GM18519 (cell line): ENCODE data around the gene CGNL1.

Source experiments
- ATAC-seq: cut with Tn5 transposase; IDR thresholded peaks from one replicate; pipeline ENCODE4 v1.9.1; 2021; ENCODE audit warnings: mild to moderate bottlenecking, moderate library complexity; ENCODE audit not compliant: unreplicated experiment, low FRiP score

CGNL1 gene

GRCh38 chr15:57516327-57517029 lies 140.2 kb downstream of the CGNL1 start:
- ATAC-seq, result no peak

DNA sequence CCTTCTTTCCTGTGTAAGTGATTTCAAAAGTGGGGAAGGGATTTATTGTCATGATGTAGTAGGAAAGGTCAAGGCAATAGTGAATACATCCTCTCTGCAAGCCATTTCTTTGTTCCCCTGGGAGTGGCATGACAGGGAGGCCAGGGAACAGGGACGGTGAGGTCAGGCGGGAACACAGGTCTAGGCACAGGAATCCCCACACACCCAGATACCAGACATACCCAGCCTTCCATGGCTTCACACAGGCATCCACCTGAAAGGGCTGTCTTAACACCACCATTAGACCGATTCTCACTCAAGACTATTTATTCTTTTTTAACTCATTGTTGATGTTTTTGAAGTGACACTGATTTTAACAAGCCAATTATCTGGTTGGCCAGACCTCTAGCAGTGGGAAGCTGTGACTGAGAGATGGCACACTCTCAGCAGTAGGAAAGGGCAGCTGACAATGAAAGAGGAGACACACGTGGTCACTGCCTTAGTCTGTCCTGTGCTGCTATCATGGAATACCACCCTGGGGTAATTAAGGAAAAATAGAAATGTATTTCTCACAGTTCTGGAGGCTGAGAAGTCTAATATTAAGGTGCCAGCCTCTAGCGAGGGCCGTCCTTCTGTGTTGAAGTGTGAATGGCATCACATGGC lies 140.8 kb downstream of the CGNL1 start:
- no peak for ATAC-seq

DNA sequence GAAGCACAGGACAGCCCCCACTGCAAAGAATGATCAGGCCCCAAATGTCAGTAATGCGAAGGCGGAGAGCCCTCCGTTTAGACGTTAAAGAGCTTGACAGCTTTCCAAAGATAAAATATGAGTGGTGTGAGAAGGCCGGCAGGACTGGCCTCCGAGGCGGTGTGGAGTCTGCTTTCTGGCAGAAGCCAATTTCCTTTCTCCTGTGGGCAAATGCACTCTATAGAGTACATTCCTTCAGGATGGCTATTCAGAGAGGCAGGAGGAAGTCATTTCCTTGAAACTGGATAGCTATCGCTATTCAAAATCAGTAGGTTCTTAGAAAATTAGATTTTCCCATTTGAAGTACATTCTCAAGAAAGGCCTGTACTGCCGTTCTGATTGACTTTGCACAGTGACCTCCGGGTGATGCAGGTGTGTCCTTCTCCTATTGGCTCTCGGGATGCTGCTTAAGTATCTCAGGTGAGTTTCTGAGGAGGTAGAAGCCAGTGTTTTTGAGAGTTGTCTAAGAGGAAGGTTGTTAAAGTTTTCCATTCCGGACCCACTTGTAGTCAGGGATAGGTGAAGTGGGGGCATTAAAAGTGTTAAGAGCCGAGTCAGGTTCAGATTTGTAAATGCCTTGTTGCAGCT lies 142.6 kb downstream of the CGNL1 start:
- no peak for ATAC-seq

DNA sequence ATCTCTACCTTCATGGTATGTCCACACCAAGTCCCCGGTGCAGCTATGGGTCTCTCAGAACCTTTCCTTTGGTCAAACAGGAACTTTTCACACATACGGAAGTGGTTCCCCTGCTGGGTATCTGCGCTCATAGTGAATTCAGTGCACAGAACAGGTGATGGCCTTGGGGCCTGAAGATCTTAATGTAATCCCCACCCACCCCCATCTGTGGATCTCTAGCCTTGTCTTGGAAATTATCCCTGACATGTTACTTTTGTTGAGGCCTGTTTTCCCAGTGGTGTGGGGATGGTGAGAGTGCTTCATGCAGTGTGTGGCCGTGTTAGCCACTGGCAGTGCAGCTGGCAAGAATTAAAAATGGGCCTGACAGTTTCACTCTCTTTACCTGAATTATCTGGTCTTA lies 143.5 kb downstream of the CGNL1 start:
- ATAC-seq, result no peak

DNA sequence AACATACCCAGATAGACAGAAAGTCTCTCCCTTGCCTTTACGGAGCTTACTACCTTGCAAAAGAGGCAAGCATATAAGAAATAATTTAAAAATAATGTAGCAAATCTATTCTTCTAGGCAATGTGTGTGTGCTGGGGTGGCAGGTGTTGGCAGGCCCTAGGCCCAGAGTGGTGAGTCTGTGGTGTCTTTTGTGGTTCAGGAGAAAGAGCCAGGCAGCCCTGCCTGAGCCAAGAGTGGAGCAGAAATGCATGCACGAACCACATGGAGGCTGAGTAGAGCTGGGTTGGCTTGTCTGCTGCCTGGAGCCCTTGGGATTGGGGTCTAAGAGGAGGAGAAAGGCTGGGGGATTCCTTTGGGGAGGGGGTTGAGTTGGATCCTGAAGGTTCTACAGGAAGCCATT lies 145.2 kb downstream of the CGNL1 start:
- no peak for ATAC-seq

- ATAC-seq, result no peak
Measured at GRCh38 chr15:57522148-57522547, 145.8 kb downstream of the CGNL1 start.

DNA sequence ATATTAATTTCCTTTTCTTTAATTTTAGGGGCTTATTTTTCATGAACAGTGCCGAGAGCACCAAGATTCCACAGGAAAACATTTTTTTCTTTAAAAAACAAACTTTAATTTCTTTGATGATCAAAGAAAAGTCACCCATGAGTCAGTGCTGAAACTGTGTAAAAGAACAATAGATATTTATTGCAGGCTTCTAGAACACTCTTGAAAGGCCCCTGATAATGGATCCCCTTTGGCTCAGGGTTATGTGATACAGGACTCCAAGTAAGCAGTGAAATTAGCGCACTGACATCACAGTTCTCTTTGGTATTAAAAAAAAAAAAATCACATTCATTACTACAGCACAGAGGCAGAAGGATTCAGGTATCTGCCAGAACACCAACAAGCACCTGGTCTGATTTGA lies 149.3 kb downstream of the CGNL1 start:
- no peak for ATAC-seq

GRCh38 chr15:57526076-57526475 lies 149.8 kb downstream of the CGNL1 start:
- no peak for ATAC-seq

DNA sequence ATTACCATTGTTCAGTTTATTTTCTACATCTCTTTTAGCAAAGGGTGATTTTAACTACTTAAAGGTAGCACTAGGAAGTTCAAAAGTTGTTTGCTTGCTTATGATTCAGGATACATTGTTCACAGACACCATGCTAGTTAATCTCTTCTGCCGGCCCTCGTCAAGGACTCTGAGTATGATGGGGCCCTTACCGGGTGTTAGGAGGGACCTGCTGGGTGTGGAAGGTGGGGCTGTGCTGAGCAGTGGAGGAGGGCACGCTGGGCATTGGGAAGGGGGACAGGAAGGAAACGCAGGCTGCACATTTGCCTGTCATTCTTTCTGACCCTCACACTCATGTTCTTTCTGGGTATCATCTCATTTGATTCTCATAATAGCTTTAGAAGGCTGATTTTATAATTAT lies 150.3 kb downstream of the CGNL1 start:
- no peak for ATAC-seq

DNA sequence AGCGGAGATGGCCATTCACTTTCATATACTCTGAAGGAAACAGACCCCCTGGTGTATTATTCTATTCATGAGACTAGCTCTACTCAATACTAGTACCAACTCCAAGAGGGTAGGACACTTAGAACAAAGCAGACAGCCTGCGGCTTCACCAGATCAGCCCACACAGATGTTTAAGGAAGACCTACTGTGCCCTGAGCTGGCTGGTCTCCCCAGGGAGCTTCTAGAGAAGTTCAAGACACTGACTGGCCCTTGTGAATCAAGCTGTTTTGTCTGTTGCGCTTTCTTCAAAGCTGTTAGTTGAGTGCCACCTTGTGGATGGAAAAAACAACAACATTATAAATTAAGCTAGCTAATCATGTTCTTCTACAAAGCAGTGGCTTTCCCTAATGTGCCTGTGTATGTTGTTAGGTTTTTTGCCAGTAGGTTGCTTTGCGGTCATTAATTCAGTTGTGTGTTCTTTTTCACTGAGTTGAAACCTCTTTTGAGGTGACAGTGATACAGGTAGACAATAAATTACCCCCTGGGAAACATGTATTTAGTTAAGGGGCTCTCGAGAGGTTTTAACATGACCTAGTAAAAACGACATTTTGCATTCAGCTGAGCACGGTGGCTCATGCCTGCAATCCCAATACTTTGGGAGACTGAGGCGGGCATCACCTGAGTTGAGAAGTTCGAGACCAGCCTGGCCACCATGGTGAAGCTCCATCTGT lies 151.2 kb downstream of the CGNL1 start:
- no peak for ATAC-seq

- ATAC-seq, result no peak
Measured at GRCh38 chr15:57528940-57529565, 152.7 kb downstream of the CGNL1 start.

DNA sequence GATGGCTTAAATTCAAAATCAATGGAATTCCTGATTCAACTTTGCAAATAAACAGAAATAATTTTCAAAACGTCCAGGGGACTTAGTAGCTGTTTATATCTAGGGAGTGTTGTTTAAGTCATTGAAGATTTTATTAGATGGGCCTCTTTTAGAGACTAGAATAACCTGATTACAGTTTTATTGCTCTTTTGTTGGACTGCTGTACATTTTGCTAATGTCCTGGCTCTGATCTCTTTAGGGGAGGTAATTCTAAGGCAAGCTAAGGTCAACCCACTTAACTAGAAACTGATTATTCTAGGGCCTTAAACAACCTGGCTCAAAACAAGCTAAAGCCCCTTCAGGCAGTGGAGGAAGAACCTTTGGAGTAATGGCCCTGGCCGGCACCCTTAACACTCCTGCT lies 153.4 kb downstream of the CGNL1 start:
- ATAC-seq, result no peak

GRCh38 chr15:57532731-57533447 lies 156.6 kb downstream of the CGNL1 start:
- ATAC-seq, result no peak

DNA sequence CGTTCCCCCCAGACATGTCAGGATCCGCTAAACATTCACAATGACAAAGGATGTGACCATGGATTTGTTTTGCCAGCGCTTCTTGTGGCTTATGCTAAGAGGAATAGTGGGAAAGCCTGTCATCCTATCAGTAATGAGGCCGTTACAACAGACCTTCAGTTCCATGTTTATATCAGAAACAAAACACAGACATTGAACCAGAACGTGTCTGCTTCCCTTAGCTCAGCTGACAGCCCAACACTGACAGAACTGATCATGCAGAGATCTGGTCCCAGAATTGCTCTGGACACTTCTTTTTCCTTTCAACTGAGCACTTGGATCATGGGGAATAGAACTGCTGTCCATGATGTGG lies 157.1 kb downstream of the CGNL1 start:
- no peak for ATAC-seq

DNA sequence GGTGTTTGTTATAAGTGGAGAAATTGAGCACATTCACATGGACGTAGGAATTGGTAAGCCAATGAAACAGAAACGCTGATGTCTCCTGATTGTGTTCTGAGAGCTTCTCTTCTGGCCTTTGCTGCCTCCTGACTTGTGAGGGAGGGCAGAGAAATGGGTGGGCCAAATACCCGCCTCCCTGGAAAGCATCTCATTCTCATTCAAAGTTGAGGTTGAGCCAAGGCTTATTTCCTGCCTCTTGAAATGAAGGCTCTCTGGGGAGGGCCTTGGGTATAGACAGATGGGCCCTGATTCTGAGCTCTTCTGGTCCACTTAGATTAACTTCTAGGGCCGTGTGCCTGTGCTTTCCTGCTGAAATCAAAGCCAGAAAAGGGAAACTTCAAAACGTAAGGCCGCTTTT lies 158.0 kb downstream of the CGNL1 start:
- no peak for ATAC-seq

- ATAC-seq, result no peak
Measured at GRCh38 chr15:57537072-57537471, 160.8 kb downstream of the CGNL1 start.

GRCh38 chr15:57537488-57538264 lies 161.4 kb downstream of the CGNL1 start:
- ATAC-seq, result no peak

DNA sequence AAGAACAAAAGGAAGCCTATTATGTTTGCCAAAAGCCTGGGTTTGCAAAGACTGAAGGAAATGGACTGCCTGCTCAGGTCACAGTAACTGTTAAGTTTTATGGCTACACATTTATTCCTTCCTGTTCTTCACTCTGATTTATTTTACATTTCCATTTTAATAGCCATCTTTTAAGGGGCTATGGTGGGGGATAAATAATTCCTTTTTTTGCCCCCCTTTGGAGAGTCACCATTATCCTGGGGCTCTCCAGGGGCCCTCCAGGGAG lies 161.9 kb downstream of the CGNL1 start:
- no peak for ATAC-seq

DNA sequence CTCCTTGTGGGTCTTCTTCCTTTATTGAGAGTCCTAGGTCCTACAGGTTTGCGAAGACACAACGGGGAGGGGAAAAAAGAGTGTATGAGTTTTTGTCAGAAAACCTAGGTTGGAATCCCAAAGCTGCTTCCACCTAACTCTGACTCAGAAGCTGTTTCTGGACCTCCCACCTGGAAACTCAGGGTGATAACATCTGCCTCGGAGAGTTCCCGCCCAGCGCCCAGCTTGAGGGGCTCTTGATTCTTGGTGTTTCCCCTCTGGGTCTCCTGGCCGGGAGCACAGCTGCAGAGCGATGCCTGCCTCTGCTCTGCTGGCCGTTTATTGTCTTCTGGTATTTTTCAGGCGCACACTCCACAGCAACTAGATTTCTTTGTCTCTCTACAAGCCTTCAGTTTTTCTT lies 162.5 kb downstream of the CGNL1 start:
- no peak for ATAC-seq

GRCh38 chr15:57540211-57540610 lies 163.9 kb downstream of the CGNL1 start:
- ATAC-seq, result no peak
